Epithelial cell of esophagus (primary cell): ENCODE data around the gene DCDC2C.

Experiments
- DNase-seq: peaks from one replicate; pipeline ENCODE4 v3.0.0; 2010; ENCODE audit warnings: low read depth
- H3K4me3 ChIP-seq: 2 replicates; pipeline ENCODE4 v1.5.1; 2011; ENCODE audit warnings: mild to moderate bottlenecking, low read length, control low read depth
- TF ChIP-seq, protein P1 (sequence below): IDR thresholded peaks from 2 replicates; pipeline ENCODE4 v1.5.1; 2011; ENCODE audit warnings: low read depth, mild to moderate bottlenecking, low read length, control low read depth, inconsistent platforms; ENCODE audit not compliant: insufficient read depth; ENCODE audit errors: missing control alignments

Gene DCDC2C

GRCh38 chr2:3742743-3743508, 39.6 kb downstream of the DCDC2C start:
- DNase-seq: no peak
- H3K4me3 ChIP-seq: no peak overlapping the region
- TF ChIP-seq, protein P1, sequence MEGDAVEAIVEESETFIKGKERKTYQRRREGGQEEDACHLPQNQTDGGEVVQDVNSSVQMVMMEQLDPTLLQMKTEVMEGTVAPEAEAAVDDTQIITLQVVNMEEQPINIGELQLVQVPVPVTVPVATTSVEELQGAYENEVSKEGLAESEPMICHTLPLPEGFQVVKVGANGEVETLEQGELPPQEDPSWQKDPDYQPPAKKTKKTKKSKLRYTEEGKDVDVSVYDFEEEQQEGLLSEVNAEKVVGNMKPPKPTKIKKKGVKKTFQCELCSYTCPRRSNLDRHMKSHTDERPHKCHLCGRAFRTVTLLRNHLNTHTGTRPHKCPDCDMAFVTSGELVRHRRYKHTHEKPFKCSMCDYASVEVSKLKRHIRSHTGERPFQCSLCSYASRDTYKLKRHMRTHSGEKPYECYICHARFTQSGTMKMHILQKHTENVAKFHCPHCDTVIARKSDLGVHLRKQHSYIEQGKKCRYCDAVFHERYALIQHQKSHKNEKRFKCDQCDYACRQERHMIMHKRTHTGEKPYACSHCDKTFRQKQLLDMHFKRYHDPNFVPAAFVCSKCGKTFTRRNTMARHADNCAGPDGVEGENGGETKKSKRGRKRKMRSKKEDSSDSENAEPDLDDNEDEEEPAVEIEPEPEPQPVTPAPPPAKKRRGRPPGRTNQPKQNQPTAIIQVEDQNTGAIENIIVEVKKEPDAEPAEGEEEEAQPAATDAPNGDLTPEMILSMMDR: no peak

DNA sequence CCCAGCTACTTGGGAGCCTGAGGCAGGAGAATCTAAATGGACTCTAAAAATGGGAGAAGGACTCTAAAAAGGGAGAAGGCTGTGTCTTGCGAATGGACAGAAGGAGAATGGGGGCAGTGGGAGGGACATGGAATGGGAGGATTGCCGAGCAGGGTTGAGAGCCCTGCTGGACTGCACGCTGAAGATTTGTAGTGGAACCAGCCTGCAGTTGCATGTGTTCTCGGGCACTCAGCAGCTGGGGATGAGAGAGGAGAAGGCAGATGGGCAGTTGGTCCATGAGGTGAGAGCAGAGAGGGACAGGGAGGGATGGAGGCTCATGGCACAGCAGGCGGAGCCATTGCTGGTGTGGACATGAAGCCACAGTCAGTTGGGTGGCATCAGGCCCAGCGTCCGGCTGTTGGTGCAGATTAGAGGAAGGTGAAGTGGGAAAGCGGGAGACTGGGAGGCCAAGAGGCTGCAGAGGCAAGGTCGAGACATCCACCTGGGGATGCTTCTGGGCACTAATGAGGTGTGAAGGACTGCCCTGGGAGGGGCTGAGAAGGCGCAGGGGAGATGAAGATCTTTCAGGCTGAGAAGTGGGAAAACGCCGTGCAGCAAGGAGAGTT, 40.7 kb downstream of the DCDC2C start:
- no peak for DNase-seq
- TF ChIP-seq, protein P1: no peak
- no peak overlapping the region for H3K4me3 ChIP-seq

- no peak overlapping the region for H3K4me3 ChIP-seq
- DNase-seq: no peak
- TF ChIP-seq, protein P1: no peak
Observed at GRCh38 chr2:3745920-3746319, 42.5 kb downstream of the DCDC2C start.

- H3K4me3 ChIP-seq: no peak overlapping the region
- TF ChIP-seq, protein P1: no peak
- no peak for DNase-seq
Observed at GRCh38 chr2:3747032-3747654, 43.8 kb downstream of the DCDC2C start.

DNA sequence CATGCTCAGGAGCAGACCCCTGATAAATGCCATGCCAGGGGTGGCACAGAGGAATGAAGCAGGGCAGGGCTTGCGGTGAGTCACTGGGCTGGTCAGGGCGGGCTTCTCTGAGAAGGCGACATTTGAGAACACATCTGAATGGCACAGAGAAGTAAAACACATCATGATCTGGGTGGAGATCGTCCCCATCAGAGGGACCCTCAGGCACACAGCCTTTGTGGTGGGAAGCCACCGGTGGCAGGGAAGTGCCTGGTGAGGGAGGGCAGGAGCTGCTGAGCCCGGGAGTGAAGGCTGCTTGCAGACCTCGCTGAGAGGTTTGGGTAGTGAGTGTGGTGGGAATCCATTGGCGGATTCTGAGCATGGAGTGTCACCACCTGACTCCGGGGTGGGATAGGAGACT, 44.5 kb downstream of the DCDC2C start:
- TF ChIP-seq, protein P1: no peak
- no peak overlapping the region for H3K4me3 ChIP-seq
- DNase-seq: no peak

DNA sequence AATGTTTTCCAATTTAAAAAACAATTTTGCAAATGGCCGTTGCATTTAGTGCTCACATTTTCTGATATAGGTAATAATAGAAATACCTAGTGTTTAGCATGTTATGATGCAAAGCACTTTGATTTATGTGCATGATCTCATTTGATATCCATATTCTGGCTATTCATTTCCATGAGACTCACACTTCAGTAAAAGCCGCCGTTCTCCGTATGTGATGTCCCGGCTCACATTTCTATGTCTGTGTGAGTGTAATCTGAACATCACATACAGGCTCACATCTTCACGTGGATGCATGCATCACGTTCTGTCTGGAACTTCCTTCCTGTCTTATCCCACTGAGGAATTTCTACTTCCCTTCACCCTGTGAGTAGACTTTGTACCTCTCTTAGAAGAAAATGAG, 45.8 kb downstream of the DCDC2C start:
- no peak for DNase-seq
- TF ChIP-seq, protein P1: no peak
- no peak overlapping the region for H3K4me3 ChIP-seq

GRCh38 chr2:3751251-3751650, 47.9 kb downstream of the DCDC2C start:
- H3K4me3 ChIP-seq: no peak overlapping the region
- DNase-seq: no peak
- TF ChIP-seq, protein P1: no peak
